ENCODE results near the gene MS4A2. TPM values are rescaled to one million over a fixed set of nuclear protein-coding genes. Genes with fewer than 3 reads are reported as not detected.

MS4A2 gene
- total RNA-seq, 1 experiment from 2014 or later, result not detected

DNA sequence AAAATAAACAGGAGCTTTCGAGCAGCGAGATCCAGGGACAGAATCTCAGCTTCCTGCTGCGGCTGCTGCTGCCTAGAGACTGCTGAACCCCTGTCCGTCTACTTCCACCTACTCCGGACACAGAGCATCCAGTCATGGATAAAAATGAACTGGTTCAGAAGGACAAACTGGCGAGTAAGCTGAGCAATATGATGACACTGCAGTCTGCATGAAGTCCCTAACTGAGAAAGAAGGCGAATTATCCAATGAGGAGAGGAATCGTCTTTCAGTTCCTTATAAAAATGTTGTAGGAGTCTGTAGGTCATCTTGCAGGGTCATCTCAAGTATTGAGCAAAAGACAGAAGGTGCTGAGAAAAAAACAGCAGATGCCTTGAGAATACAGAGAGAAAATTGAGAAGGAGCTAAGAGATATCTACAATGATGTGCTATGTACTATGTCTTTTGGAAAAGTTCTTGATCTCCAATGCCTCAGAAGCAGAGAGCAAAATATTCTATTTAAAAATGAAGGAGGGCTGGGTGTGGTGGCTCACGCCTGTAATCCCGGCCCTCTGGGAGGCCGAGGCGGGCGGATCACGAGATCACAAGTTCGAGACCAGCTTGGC is 11.1 kb upstream of the MS4A2 start:
- H2AFZ ChIP-seq (ENCODE audit: low read depth, low read length, poor library complexity, severe bottlenecking), result no peak overlapping the region
- DNase-seq (ENCODE audit: low read depth, low spot score) (no peak), ATAC-seq (no peak)
- POLR2A ChIA-PET, result no interaction called here
- H3K9me3 ChIP-seq (ENCODE audit: control insufficient read depth in 1 of 2, insufficient read depth in 1 of 2, low read depth in 1 of 2, low read length in 2 of 2), result no peaks in the 10 kb centered on the region
- no peak overlapping the region for H3K4me3 ChIP-seq (replicated peaks in 1 of 2; ENCODE audit: low read depth in 1 of 2, low read length in 2 of 2)
- intact Hi-C loops (cut with micrococcal nuclease), result no loop called here
- no peaks in the 10 kb centered on the region for H3K27me3 ChIP-seq (ENCODE audit: insufficient read depth, low read length)
- H4K20me1 ChIP-seq (ENCODE audit: insufficient read depth), result no peaks in the 10 kb centered on the region
- H3K36me3 ChIP-seq (ENCODE audit: control insufficient read depth in 1 of 2, insufficient read depth in 2 of 2, low read length in 2 of 2), result no peaks in the 10 kb centered on the region
- no peak overlapping the region for H3K27ac ChIP-seq (ENCODE audit: low read depth, low read length)
- H3K4me2 ChIP-seq (ENCODE audit: low read length), result no peak overlapping the region
- CTCF ChIA-PET, result no interaction called here
- no peaks in the 10 kb centered on the region for H3K79me2 ChIP-seq (ENCODE audit: insufficient read depth, low read length)
- H3K4me1 ChIP-seq (ENCODE audit: control insufficient read depth in 1 of 2, insufficient read depth in 2 of 2, low read length in 2 of 2), result no peaks in the 10 kb centered on the region
- H3K9ac ChIP-seq (ENCODE audit: low read length), result no peak overlapping the region
- RAD21 ChIA-PET (ENCODE audit: low non-redundant PET in 1 of 2, low total read pairs in 2 of 2, uncharacterized antibody in 2 of 2, unreplicated experiment in 2 of 2), result no interaction called here
- TF ChIP-seq POLR2AphosphoS5 (IDR thresholded peaks at IDR 0.05; ENCODE audit: low read depth, low read length) (no peak), RAD21 (IDR thresholded peaks at IDR 0.05; ENCODE audit: low read depth) (no peak), EZH2phosphoT487 (IDR thresholded peaks at IDR 0.05; ENCODE audit: borderline replicate concordance) (no peak), EGR1 (IDR thresholded peaks at IDR 0.05; ENCODE audit: low read depth) (no peak), SP1 (IDR thresholded peaks at IDR 0.05; ENCODE audit: low read depth) (no peak), CEBPB (IDR thresholded peaks at IDR 0.05; ENCODE audit: low read depth) (no peak), YY1 (IDR thresholded peaks at IDR 0.05; ENCODE audit: extremely low read depth, insufficient replicate concordance, low read depth, low read length) (no peak), ZNF274 (IDR thresholded peaks at IDR 0.05; ENCODE audit: low read depth, low read length) (no peak), SRF (IDR thresholded peaks at IDR 0.05; ENCODE audit: low read depth) (no peak), TCF7L2 (IDR thresholded peaks at IDR 0.05; ENCODE audit: borderline replicate concordance, extremely low read depth, insufficient read depth, insufficient read length) (no peak), ZFX (IDR thresholded peaks at IDR 0.05) (no peak), ELF1 (IDR thresholded peaks at IDR 0.05; ENCODE audit: borderline replicate concordance, low read depth) (no peak), ZBTB33 (IDR thresholded peaks at IDR 0.05; ENCODE audit: extremely low read depth, insufficient replicate concordance, low read length) (no peak)
- TF ChIP-seq, protein P1, sequence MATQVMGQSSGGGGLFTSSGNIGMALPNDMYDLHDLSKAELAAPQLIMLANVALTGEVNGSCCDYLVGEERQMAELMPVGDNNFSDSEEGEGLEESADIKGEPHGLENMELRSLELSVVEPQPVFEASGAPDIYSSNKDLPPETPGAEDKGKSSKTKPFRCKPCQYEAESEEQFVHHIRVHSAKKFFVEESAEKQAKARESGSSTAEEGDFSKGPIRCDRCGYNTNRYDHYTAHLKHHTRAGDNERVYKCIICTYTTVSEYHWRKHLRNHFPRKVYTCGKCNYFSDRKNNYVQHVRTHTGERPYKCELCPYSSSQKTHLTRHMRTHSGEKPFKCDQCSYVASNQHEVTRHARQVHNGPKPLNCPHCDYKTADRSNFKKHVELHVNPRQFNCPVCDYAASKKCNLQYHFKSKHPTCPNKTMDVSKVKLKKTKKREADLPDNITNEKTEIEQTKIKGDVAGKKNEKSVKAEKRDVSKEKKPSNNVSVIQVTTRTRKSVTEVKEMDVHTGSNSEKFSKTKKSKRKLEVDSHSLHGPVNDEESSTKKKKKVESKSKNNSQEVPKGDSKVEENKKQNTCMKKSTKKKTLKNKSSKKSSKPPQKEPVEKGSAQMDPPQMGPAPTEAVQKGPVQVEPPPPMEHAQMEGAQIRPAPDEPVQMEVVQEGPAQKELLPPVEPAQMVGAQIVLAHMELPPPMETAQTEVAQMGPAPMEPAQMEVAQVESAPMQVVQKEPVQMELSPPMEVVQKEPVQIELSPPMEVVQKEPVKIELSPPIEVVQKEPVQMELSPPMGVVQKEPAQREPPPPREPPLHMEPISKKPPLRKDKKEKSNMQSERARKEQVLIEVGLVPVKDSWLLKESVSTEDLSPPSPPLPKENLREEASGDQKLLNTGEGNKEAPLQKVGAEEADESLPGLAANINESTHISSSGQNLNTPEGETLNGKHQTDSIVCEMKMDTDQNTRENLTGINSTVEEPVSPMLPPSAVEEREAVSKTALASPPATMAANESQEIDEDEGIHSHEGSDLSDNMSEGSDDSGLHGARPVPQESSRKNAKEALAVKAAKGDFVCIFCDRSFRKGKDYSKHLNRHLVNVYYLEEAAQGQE (IDR thresholded peaks at IDR 0.05; ENCODE audit: low read depth), result no peak
- no TSS peak for BruUV-seq (replicated peaks)
- no peaks in the 10 kb centered on the region for H3K9me2 ChIP-seq (ENCODE audit: insufficient read depth)

All from HCT116 (cell line).